ENCODE data around the gene CD63. TPM values are rescaled to one million over a fixed set of nuclear protein-coding genes. Genes with fewer than 3 reads are reported as not detected.
A peak's percentile ranks its signal among the peaks of the same experiment; 100 is the strongest.

The CD63 gene
- total and polyA plus RNA-seq, 9 of the 15 experiments (the other 6 are each of a cell fraction or from before 2014, with no cell fraction given), result 313 to 735 (median 433) TPM

DNA sequence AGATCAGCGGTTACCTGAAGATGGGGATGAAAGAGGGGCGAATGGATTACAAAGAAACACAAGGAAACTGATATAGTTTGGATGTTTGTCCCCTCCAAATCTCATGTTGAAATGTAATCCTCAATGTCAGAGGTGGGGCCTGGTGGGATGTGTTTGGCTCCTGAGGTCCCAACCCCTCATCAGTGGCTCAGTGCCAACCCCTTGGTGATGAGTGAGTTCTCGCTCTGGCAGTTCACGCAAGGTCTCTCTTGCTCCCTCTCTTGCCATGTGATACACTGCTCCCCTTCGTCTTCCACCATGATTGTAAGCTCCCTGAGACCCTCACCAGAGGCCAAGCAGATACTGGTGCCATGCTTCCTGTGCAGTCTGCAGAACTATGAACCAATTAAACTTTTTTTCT, 49.1 kb downstream of the CD63 start:
- no peaks in the 10 kb centered on the region for H3K79me2 ChIP-seq (ENCODE audit: control insufficient read depth, insufficient read depth, low read length)
- H3K27ac ChIP-seq (ENCODE audit: extremely low read depth, low read depth, low read length), result no peak overlapping the region
- peaks cover 14 to 37% of the 10 kb centered on the region in 2 experiments for H3K27me3 ChIP-seq (ENCODE audit: control insufficient read depth in 2 of 2, insufficient read depth in 2 of 2, low read length in 2 of 2)
- H3K4me3 ChIP-seq, result no peak overlapping the region
- DNase-seq (ENCODE audit: extremely low read depth in 1 of 4, low spot score in 3 of 4) (no peak), ATAC-seq (no peak), FAIRE-seq (no peak)
- no peaks in the 10 kb centered on the region for H4K20me1 ChIP-seq (replicated peaks; ENCODE audit: control insufficient read depth, insufficient read depth, low read length)
- H3K4me1 ChIP-seq (replicated peaks in 1 of 2; ENCODE audit: control insufficient read depth in 2 of 2, insufficient read depth in 2 of 2, low read length in 2 of 2), result peaks cover 0 to 11% of the 10 kb centered on the region in 2 experiments; a peak in 2 of 5 replicates
- ChIA-PET POLR2A (no interaction called here), CTCF (ENCODE audit: low intra/inter-chr PET ratio) (no interaction called here)
- TF ChIP-seq ETV6 (IDR thresholded peaks at IDR 0.05; ENCODE audit: borderline replicate concordance in 1 of 2, low read depth in 2 of 2, low read length in 1 of 2) (no peak), ETV6 (CRISPR knock-in tag; IDR thresholded peaks at IDR 0.05; ENCODE audit: borderline replicate concordance) (no peak), CEBPG (CRISPR knock-in tag; IDR thresholded peaks at IDR 0.05) (no peak), CEBPG (tag; conservative IDR thresholded peaks at IDR 0.05 in 1 of 2, IDR thresholded peaks at IDR 0.05 in 1 of 2) (no peak), HMGN3 (IDR thresholded peaks at IDR 0.05; ENCODE audit: borderline replicate concordance, extremely low read depth, insufficient read length, low read depth, low read length) (no peak), RBBP5 (IDR thresholded peaks at IDR 0.05; ENCODE audit: borderline replicate concordance, insufficient read depth, low read length, poor library complexity, severe bottlenecking) (no peak), ZBTB17 (CRISPR knock-in tag; IDR thresholded peaks at IDR 0.05) (no peak), NFIC (IDR thresholded peaks at IDR 0.05) (peak; percentile 36; the same call in 1 of the 2 replicates)
- TF ChIP-seq, protein P1, sequence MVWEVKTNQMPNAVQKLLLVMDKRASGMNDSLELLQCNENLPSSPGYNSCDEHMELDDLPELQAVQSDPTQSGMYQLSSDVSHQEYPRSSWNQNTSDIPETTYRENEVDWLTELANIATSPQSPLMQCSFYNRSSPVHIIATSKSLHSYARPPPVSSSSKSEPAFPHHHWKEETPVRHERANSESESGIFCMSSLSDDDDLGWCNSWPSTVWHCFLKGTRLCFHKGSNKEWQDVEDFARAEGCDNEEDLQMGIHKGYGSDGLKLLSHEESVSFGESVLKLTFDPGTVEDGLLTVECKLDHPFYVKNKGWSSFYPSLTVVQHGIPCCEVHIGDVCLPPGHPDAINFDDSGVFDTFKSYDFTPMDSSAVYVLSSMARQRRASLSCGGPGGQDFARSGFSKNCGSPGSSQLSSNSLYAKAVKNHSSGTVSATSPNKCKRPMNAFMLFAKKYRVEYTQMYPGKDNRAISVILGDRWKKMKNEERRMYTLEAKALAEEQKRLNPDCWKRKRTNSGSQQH (CRISPR knock-in tag; IDR thresholded peaks at IDR 0.05), result no peak
- WGBS (ENCODE audit: insufficient coverage, low coverage, missing lambda C conversion rate), result 7% methylated on average over 5 of the region's 5 CpGs
- no peak overlapping the region for H2AFZ ChIP-seq (ENCODE audit: low read depth, low read length)
- no peaks in the 10 kb centered on the region for H3K9me3 ChIP-seq (replicated peaks; ENCODE audit: control insufficient read depth, insufficient read depth, low read depth, low read length)
- in situ Hi-C loops (cut with MboI) (no loop called here), intact Hi-C loops (cut with micrococcal nuclease) (loop anchor here (2.0 kb wide), 1 partner anchor 27 kb away; the partner anchor contains the start of gene ITGA7)
- H3K36me3 ChIP-seq (ENCODE audit: control insufficient read depth, insufficient read depth, low read length), result no peaks in the 10 kb centered on the region
- H3K9me1 ChIP-seq (ENCODE audit: control insufficient read depth, insufficient read depth, low read length), result no peaks in the 10 kb centered on the region
- no peak overlapping the region for H3K9ac ChIP-seq (ENCODE audit: insufficient read depth in 1 of 2, low read depth in 2 of 2, low read length in 2 of 2)
- no peak overlapping the region for H3K4me2 ChIP-seq (ENCODE audit: insufficient read depth, low read length)
- BruUV-seq (replicated peaks), result no TSS peak

Measured in K562 (cell line).